PC-3 (cell line): ENCODE measurements around the gene CALML6. TPM values are rescaled to one million over a fixed set of nuclear protein-coding genes. Genes with fewer than 3 reads are reported as not detected.

ENCODE experiments used
- ATAC-seq: fragments of 200-7000 bp; cut with Tn5 transposase; 2 replicates; pipeline ENCODE4 v1.9.1; 2020; ENCODE audit warnings: mild to moderate bottlenecking, moderate library complexity
- BruUV-seq: library from RNA; stranded (reverse); fragments of 400-500 nt; replicated peaks from 2 replicates; lab custom pipeline; 2021; lab: Mats Ljungman, UMichigan
- CTCF ChIA-PET: fragments of 300-600 bp; sonication (Branson Sonifier 250); formaldehyde crosslinking; loops from one replicate; lab custom pipeline; 2022; ENCODE audit warnings: antibody characterized with exemption; lab: Charles Lee
- POLR2A ChIA-PET: fragments of 300-600 bp; sonication (Branson Sonifier 250); formaldehyde crosslinking; loops from one replicate; lab custom pipeline; 2022; ENCODE audit warnings: antibody characterized with exemption; ENCODE audit not compliant: unreplicated experiment; lab: Charles Lee
- DNase-seq: peaks from one replicate; pipeline ENCODE4 v3.0.0-alpha.2; 2015
- H2AFZ ChIP-seq: fragments of 300-600 bp; sonication (generic); 2 replicates; pipeline ENCODE4 v1.6.0; 2016; ENCODE audit warnings: antibody characterized with exemption, low read length
- H3F3A ChIP-seq: fragments of 300-600 bp; sonication (generic); one replicate; pipeline ENCODE4 v1.6.0; 2017; ENCODE audit warnings: antibody characterized with exemption, low read length, control low read depth, mild to moderate bottlenecking; ENCODE audit not compliant: unreplicated experiment
- H3K27ac ChIP-seq: fragments of 300-600 bp; sonication (generic); 2 replicates; pipeline ENCODE4 v1.5.1; 2016; ENCODE audit warnings: mild to moderate bottlenecking, low read length
- H3K27me3 ChIP-seq: fragments of 300-600 bp; sonication (generic); 2 replicates; pipeline ENCODE4 v1.6.1; 2016; ENCODE audit warnings: low read length, mixed read lengths
- H3K36me3 ChIP-seq: fragments of 300-600 bp; sonication (generic); 2 replicates; pipeline ENCODE4 v1.6.1; 2016; ENCODE audit warnings: low read depth, mixed run types, low read length, mixed read lengths
- H3K4me1 ChIP-seq: fragments of 300-600 bp; sonication (generic); 2 replicates; pipeline ENCODE4 v1.5.1; 2016; ENCODE audit warnings: low read length; ENCODE audit not compliant: insufficient read depth
- H3K4me2 ChIP-seq: fragments of 300-600 bp; sonication (generic); 2 replicates; pipeline ENCODE4 v1.6.0; 2016; ENCODE audit warnings: low read length
- H3K4me3 ChIP-seq: fragments of 300-600 bp; sonication (generic); 2 replicates; pipeline ENCODE4 v1.5.1; 2016; ENCODE audit warnings: mild to moderate bottlenecking, low read length, mixed read lengths
- H3K79me2 ChIP-seq: fragments of 300-600 bp; sonication (generic); 2 replicates; pipeline ENCODE4 v1.6.1; 2017; ENCODE audit warnings: low read length, mixed read lengths
- H3K9ac ChIP-seq: fragments of 300-600 bp; sonication (generic); 2 replicates; pipeline ENCODE4 v1.6.0; 2016; ENCODE audit warnings: mild to moderate bottlenecking, low read length
- H3K9me2 ChIP-seq: fragments of 300-600 bp; sonication (generic); replicated peaks from 2 replicates; pipeline ENCODE4 v1.6.1; 2016; ENCODE audit warnings: mixed run types, low read length, mixed read lengths
- H3K9me3 ChIP-seq: fragments of 300-600 bp; sonication (generic); 2 replicates; pipeline ENCODE4 v1.6.1; 2016; ENCODE audit warnings: low read length, mixed read lengths
- H4K20me1 ChIP-seq: fragments of 300-600 bp; sonication (generic); 2 replicates; pipeline ENCODE4 v1.6.1; 2016; ENCODE audit warnings: low read length, mixed read lengths
- CTCF ChIP-seq: fragments of 300-600 bp; sonication (generic); conservative IDR thresholded peaks from 2 replicates; pipeline ENCODE4 v1.5.1; 2017; ENCODE audit warnings: antibody characterized with exemption, low read depth, mild to moderate bottlenecking, low read length
- EZH2 ChIP-seq: fragments of 300-600 bp; sonication (generic); IDR thresholded peaks from one replicate; pipeline ENCODE4 v1.6.1; 2017; ENCODE audit warnings: antibody characterized with exemption, mild to moderate bottlenecking, low read length; ENCODE audit not compliant: unreplicated experiment
- EZH2phosphoT487 ChIP-seq: fragments of 300-600 bp; sonication (generic); IDR thresholded peaks from 2 replicates; pipeline ENCODE4 v1.6.1; 2018; ENCODE audit warnings: mild to moderate bottlenecking, antibody characterized with exemption, low read length, borderline replicate concordance
- intact Hi-C: fragments of 100-400 bp; cut with micrococcal nuclease; formaldehyde crosslinking; loops from 2 replicates; pipeline ENCODE4 v1.9.0; 2023
- total RNA-seq: library from RNA; depleted of rRNA; stranded (reverse); fragments of >200 nt; gene quantifications from 2 replicates; pipeline ENCODE4 v1.2.3, GENCODE V29; 2014

CALML6 gene
- total RNA-seq, 1 experiment from 2014 or later, result 1.7 TPM

GRCh38 chr1:1956586-1957532, 41.8 kb downstream of the CALML6 start:
- CTCF ChIA-PET, result no interaction called here
- no peaks in the 10 kb centered on the region for H3K36me3 ChIP-seq
- H3K4me3 ChIP-seq, result no peak overlapping the region
- no peaks in the 10 kb centered on the region for H3K9me3 ChIP-seq
- H2AFZ ChIP-seq, result no peak overlapping the region
- H3K79me2 ChIP-seq, result no peaks in the 10 kb centered on the region
- no peaks in the 10 kb centered on the region for H3K9me2 ChIP-seq
- H4K20me1 ChIP-seq, result no peaks in the 10 kb centered on the region
- ATAC-seq (no peak), DNase-seq (no peak)
- no TSS peak for BruUV-seq
- H3K27ac ChIP-seq, result no peak overlapping the region
- no peak overlapping the region for H3K9ac ChIP-seq
- intact Hi-C loops, result no loop called here
- POLR2A ChIA-PET, result no interaction called here
- H3K4me2 ChIP-seq, result no peak overlapping the region
- no peaks in the 10 kb centered on the region for H3K27me3 ChIP-seq
- TF ChIP-seq EZH2 (no peak), CTCF (no peak), EZH2phosphoT487 (no peak)
- H3K4me1 ChIP-seq, result peaks cover 12% of the 10 kb centered on the region; the same call in 1 of the 2 replicates
- no peaks in the 10 kb centered on the region for H3F3A ChIP-seq

DNA sequence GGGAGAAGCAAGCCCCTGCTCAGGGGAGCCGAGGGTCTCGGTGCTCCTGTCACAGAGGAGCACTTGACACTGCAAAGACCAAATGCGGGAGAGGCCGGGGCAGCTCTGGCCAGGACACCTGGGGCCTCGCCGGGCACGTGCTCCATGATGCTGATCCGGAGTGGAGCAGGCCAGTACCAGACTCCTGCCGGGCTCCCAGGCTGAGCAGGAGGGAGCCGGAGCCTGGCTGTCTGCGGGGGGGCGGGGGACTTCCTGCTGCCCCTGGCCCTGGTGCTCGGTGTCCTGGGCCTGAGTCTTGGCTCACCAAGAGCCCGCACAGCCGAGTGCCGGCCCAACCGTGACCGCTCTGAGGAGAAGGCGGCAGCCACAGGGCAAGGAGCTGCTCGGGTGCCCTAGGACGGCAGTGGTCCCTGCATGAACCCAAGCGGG, 42.5 kb downstream of the CALML6 start:
- H3K4me2 ChIP-seq, result no peak overlapping the region
- no peak overlapping the region for H3K9ac ChIP-seq
- BruUV-seq, result no TSS peak
- no peaks in the 10 kb centered on the region for H3K9me3 ChIP-seq
- peaks cover 12% of the 10 kb centered on the region; the same call in 1 of the 2 replicates for H3K4me1 ChIP-seq
- ChIA-PET CTCF (no interaction called here), POLR2A (no interaction called here)
- no peaks in the 10 kb centered on the region for H3K27me3 ChIP-seq
- no peak overlapping the region for H3K4me3 ChIP-seq
- DNase-seq (no peak), ATAC-seq (no peak)
- H3K27ac ChIP-seq, result no peak overlapping the region
- H3F3A ChIP-seq, result no peaks in the 10 kb centered on the region
- no peaks in the 10 kb centered on the region for H3K79me2 ChIP-seq
- intact Hi-C loops, result no loop called here
- no peak overlapping the region for H2AFZ ChIP-seq
- TF ChIP-seq EZH2 (no peak), EZH2phosphoT487 (no peak), CTCF (no peak)
- H3K9me2 ChIP-seq, result no peaks in the 10 kb centered on the region
- no peaks in the 10 kb centered on the region for H3K36me3 ChIP-seq
- no peaks in the 10 kb centered on the region for H4K20me1 ChIP-seq

- Histone ChIP-seq H4K20me1 (no peaks in the 10 kb centered on the region), H3K79me2 (no peaks in the 10 kb centered on the region), H3K4me3 (no peak overlapping the region), H3F3A (no peaks in the 10 kb centered on the region), H2AFZ (no peak overlapping the region), H3K27ac (no peak overlapping the region), H3K9me2 (no peaks in the 10 kb centered on the region), H3K36me3 (no peaks in the 10 kb centered on the region), H3K9me3 (no peaks in the 10 kb centered on the region), H3K27me3 (no peaks in the 10 kb centered on the region), H3K4me2 (no peak overlapping the region), H3K4me1 (peaks cover 12% of the 10 kb centered on the region; the same call in 1 of the 2 replicates), H3K9ac (no peak overlapping the region)
- ATAC-seq (no peak), DNase-seq (no peak)
- intact Hi-C loops, result no loop called here
- ChIA-PET CTCF (no interaction called here), POLR2A (no interaction called here)
- no TSS peak for BruUV-seq
- TF ChIP-seq CTCF (no peak), EZH2phosphoT487 (no peak), EZH2 (no peak)
Observed at GRCh38 chr1:1958071-1958541, 43.0 kb downstream of the CALML6 start.
